ENCODE results near the gene SLC25A2.

SLC25A2 gene

GRCh38 chr5:141261238-141261546, 42.7 kb downstream of the SLC25A2 start:
- Histone ChIP-seq H3F3A (ENCODE audit: low read depth) (no peaks in the 10 kb centered on the region), H3K4me3 (ENCODE audit: low read length, poor library complexity, severe bottlenecking) (no peak overlapping the region), H3K27me3 (ENCODE audit: insufficient read depth, low read length, poor library complexity, severe bottlenecking) (no peaks in the 10 kb centered on the region), H2AFZ (ENCODE audit: low read length) (no peak overlapping the region), H4K20me1 (ENCODE audit: insufficient read depth, low read length, poor library complexity, severe bottlenecking) (no peaks in the 10 kb centered on the region), H3K9ac (ENCODE audit: low read depth, low read length, poor library complexity, severe bottlenecking) (no peak overlapping the region), H3K4me2 (ENCODE audit: low read depth, low read length, poor library complexity, severe bottlenecking) (no peak overlapping the region), H3K4me1 (ENCODE audit: insufficient read depth, low read length, poor library complexity, severe bottlenecking) (no peaks in the 10 kb centered on the region), H3K36me3 (ENCODE audit: insufficient read depth, low read length) (no peaks in the 10 kb centered on the region), H3K9me3 (ENCODE audit: insufficient read depth, low read depth, low read length) (peaks cover 33% of the 10 kb centered on the region), H3K9me2 (replicated peaks; ENCODE audit: low read depth, low read length) (no peaks in the 10 kb centered on the region), H3K79me2 (ENCODE audit: insufficient read depth, low read length) (no peaks in the 10 kb centered on the region)
- TF ChIP-seq CTCF (conservative IDR thresholded peaks at IDR 0.05; ENCODE audit: low read length) = no peak
- no peak for TF ChIP-seq EZH2phosphoT487 (IDR thresholded peaks at IDR 0.05; ENCODE audit: borderline replicate concordance)

GRCh38 chr5:141260458-141261237, 43.2 kb downstream of the SLC25A2 start:
- Histone ChIP-seq H3K9ac (ENCODE audit: low read depth, low read length, poor library complexity, severe bottlenecking) (no peak overlapping the region), H3K4me3 (ENCODE audit: low read length, poor library complexity, severe bottlenecking) (no peak overlapping the region), H3K79me2 (ENCODE audit: insufficient read depth, low read length) (no peaks in the 10 kb centered on the region), H3K36me3 (ENCODE audit: insufficient read depth, low read length) (no peaks in the 10 kb centered on the region), H3K4me2 (ENCODE audit: low read depth, low read length, poor library complexity, severe bottlenecking) (no peak overlapping the region), H3F3A (ENCODE audit: low read depth) (no peaks in the 10 kb centered on the region), H2AFZ (ENCODE audit: low read length) (no peak overlapping the region), H3K4me1 (ENCODE audit: insufficient read depth, low read length, poor library complexity, severe bottlenecking) (no peaks in the 10 kb centered on the region), H3K9me3 (ENCODE audit: insufficient read depth, low read depth, low read length) (peaks cover 33% of the 10 kb centered on the region), H3K9me2 (replicated peaks; ENCODE audit: low read depth, low read length) (no peaks in the 10 kb centered on the region), H3K27me3 (ENCODE audit: insufficient read depth, low read length, poor library complexity, severe bottlenecking) (no peaks in the 10 kb centered on the region), H4K20me1 (ENCODE audit: insufficient read depth, low read length, poor library complexity, severe bottlenecking) (no peaks in the 10 kb centered on the region)
- no peak for TF ChIP-seq EZH2phosphoT487 (IDR thresholded peaks at IDR 0.05; ENCODE audit: borderline replicate concordance)

GRCh38 chr5:141258948-141259347, 44.9 kb downstream of the SLC25A2 start:
- no peaks in the 10 kb centered on the region for H4K20me1 ChIP-seq (ENCODE audit: insufficient read depth, low read length, poor library complexity, severe bottlenecking)
- H3K36me3 ChIP-seq (ENCODE audit: insufficient read depth, low read length) = no peaks in the 10 kb centered on the region
- H3K9me3 ChIP-seq (ENCODE audit: insufficient read depth, low read depth, low read length) = peaks cover 27% of the 10 kb centered on the region
- no peak overlapping the region for H3K4me3 ChIP-seq (ENCODE audit: low read length, poor library complexity, severe bottlenecking)
- no peaks in the 10 kb centered on the region for H3K4me1 ChIP-seq (ENCODE audit: insufficient read depth, low read length, poor library complexity, severe bottlenecking)
- TF ChIP-seq CTCF (conservative IDR thresholded peaks at IDR 0.05; ENCODE audit: low read length) = no peak
- no peak for TF ChIP-seq EZH2phosphoT487 (IDR thresholded peaks at IDR 0.05; ENCODE audit: borderline replicate concordance)
- no peak overlapping the region for H3K4me2 ChIP-seq (ENCODE audit: low read depth, low read length, poor library complexity, severe bottlenecking)
- no peaks in the 10 kb centered on the region for H3K79me2 ChIP-seq (ENCODE audit: insufficient read depth, low read length)
- H3F3A ChIP-seq (ENCODE audit: low read depth) = no peaks in the 10 kb centered on the region
- H3K9me2 ChIP-seq (replicated peaks; ENCODE audit: low read depth, low read length) = no peaks in the 10 kb centered on the region
- no peak overlapping the region for H3K9ac ChIP-seq (ENCODE audit: low read depth, low read length, poor library complexity, severe bottlenecking)
- no peak overlapping the region for H2AFZ ChIP-seq (ENCODE audit: low read length)
- H3K27me3 ChIP-seq (ENCODE audit: insufficient read depth, low read length, poor library complexity, severe bottlenecking) = no peaks in the 10 kb centered on the region

GRCh38 chr5:141258464-141258863, 45.4 kb downstream of the SLC25A2 start:
- no peaks in the 10 kb centered on the region for H3K79me2 ChIP-seq (ENCODE audit: insufficient read depth, low read length)
- no peaks in the 10 kb centered on the region for H3K4me1 ChIP-seq (ENCODE audit: insufficient read depth, low read length, poor library complexity, severe bottlenecking)
- H4K20me1 ChIP-seq (ENCODE audit: insufficient read depth, low read length, poor library complexity, severe bottlenecking) = no peaks in the 10 kb centered on the region
- no peaks in the 10 kb centered on the region for H3F3A ChIP-seq (ENCODE audit: low read depth)
- no peaks in the 10 kb centered on the region for H3K36me3 ChIP-seq (ENCODE audit: insufficient read depth, low read length)
- no peaks in the 10 kb centered on the region for H3K9me2 ChIP-seq (replicated peaks; ENCODE audit: low read depth, low read length)
- no peak overlapping the region for H2AFZ ChIP-seq (ENCODE audit: low read length)
- no peak overlapping the region for H3K4me2 ChIP-seq (ENCODE audit: low read depth, low read length, poor library complexity, severe bottlenecking)
- H3K27me3 ChIP-seq (ENCODE audit: insufficient read depth, low read length, poor library complexity, severe bottlenecking) = no peaks in the 10 kb centered on the region
- peaks cover 27% of the 10 kb centered on the region for H3K9me3 ChIP-seq (ENCODE audit: insufficient read depth, low read depth, low read length)
- no peak overlapping the region for H3K9ac ChIP-seq (ENCODE audit: low read depth, low read length, poor library complexity, severe bottlenecking)
- TF ChIP-seq EZH2phosphoT487 (IDR thresholded peaks at IDR 0.05; ENCODE audit: borderline replicate concordance) (no peak), CTCF (conservative IDR thresholded peaks at IDR 0.05; ENCODE audit: low read length) (no peak)
- H3K4me3 ChIP-seq (ENCODE audit: low read length, poor library complexity, severe bottlenecking) = no peak overlapping the region

Measured in Loucy (cell line).